Testis (tissue), 2 donors: ENCODE data around the gene BCL2L1.

Experiments used
- CTCF ChIP-seq, 3 experiments: fragments of 450-650 bp in 2 of 3; fragments of 200-600 bp in 1 of 3; sonication (generic) in 1 of 3; IDR thresholded peaks; one replicate each; pipeline ENCODE4 v1.5.1; 2016 to 2019; ENCODE audit warnings: antibody characterized with exemption in 3 of 3, mild to moderate bottlenecking in 2 of 3, moderate library complexity in 1 of 3
- POLR2A ChIP-seq: fragments of 450-650 bp; IDR thresholded peaks from one replicate; pipeline ENCODE4 v1.6.1; 2017; ENCODE audit warnings: antibody characterized with exemption, mild to moderate bottlenecking, moderate library complexity

- TF ChIP-seq CTCF (IDR thresholded peaks at IDR 0.05) (no peak), POLR2A (no peak)
These were observed 58.6 kb downstream of the BCL2L1 start for GRCh38 chr20:31663838-31664695.
